Measurements from ENCODE around the gene EFCAB8.

Gene EFCAB8

GRCh38 chr20:32858701-32859372, at the start of gene EFCAB8:
Gene EFCAB8, plus strand, starts transcription at chr20:32858923. Its CDS starts 4,870 bp downstream, at chr20:32863793.
- TF ChIP-seq CTCF (IDR thresholded peaks at IDR 0.05; ENCODE audit: low read depth, low read length), result no peak
- DNase-seq (ENCODE audit: extremely low read depth, low read depth), result no peak

GRCh38 chr20:32809907-32810306, 48.8 kb upstream of the EFCAB8 start:
- DNase-seq (ENCODE audit: extremely low read depth, low read depth), result no peak
- TF ChIP-seq CTCF (IDR thresholded peaks at IDR 0.05; ENCODE audit: low read depth, low read length), result no peak

GRCh38 chr20:32810941-32811340, 47.8 kb upstream of the EFCAB8 start:
- no peak for TF ChIP-seq CTCF (IDR thresholded peaks at IDR 0.05; ENCODE audit: low read depth, low read length)
- no peak for DNase-seq (ENCODE audit: extremely low read depth, low read depth)

- no peak for TF ChIP-seq CTCF (IDR thresholded peaks at IDR 0.05; ENCODE audit: low read depth, low read length)
- DNase-seq (ENCODE audit: extremely low read depth, low read depth), result no peak
Observed at GRCh38 chr20:32811886-32812285, 46.8 kb upstream of the EFCAB8 start.

- no peak; the same call in 1 of the 2 replicates for TF ChIP-seq CTCF (IDR thresholded peaks at IDR 0.05; ENCODE audit: low read depth, low read length)
- no peak for DNase-seq (ENCODE audit: extremely low read depth, low read depth)
Observed at GRCh38 chr20:32819992-32820697, 38.6 kb upstream of the EFCAB8 start.

GRCh38 chr20:32820698-32821377, 37.9 kb upstream of the EFCAB8 start:
- DNase-seq (ENCODE audit: extremely low read depth, low read depth), result no peak
- no peak for TF ChIP-seq CTCF (IDR thresholded peaks at IDR 0.05; ENCODE audit: low read depth, low read length)

- TF ChIP-seq CTCF (IDR thresholded peaks at IDR 0.05; ENCODE audit: low read depth, low read length), result no peak
- no peak for DNase-seq (ENCODE audit: extremely low read depth, low read depth)
Observed at GRCh38 chr20:32822225-32822624, 36.5 kb upstream of the EFCAB8 start.

Data from AG09319 (cell line).